SIG-M5 (cell line): ENCODE measurements around the gene POLR2E.

ENCODE experiments used
- DNase-seq: peaks from one replicate; lab custom pipeline; 2025; lab: John Stamatoyannopoulos, UW

POLR2E gene

DNA sequence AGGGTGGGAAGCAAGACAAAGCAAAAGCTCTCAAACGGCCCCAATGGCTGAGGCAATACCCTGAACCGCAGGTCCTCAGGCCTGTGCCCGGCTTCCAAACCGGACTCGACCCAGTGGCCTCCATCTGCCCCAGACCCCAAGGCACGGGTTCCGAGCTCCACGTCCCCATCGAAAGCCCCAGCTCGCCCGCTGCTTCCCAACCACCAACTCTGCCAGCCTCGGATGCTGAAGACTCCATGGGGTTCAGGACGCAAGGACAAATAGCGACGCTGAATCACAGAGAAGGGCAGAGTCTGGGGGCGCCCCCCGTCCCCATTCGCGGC is 559 bp downstream of the POLR2E start:
- DNase-seq = no peak

DNA sequence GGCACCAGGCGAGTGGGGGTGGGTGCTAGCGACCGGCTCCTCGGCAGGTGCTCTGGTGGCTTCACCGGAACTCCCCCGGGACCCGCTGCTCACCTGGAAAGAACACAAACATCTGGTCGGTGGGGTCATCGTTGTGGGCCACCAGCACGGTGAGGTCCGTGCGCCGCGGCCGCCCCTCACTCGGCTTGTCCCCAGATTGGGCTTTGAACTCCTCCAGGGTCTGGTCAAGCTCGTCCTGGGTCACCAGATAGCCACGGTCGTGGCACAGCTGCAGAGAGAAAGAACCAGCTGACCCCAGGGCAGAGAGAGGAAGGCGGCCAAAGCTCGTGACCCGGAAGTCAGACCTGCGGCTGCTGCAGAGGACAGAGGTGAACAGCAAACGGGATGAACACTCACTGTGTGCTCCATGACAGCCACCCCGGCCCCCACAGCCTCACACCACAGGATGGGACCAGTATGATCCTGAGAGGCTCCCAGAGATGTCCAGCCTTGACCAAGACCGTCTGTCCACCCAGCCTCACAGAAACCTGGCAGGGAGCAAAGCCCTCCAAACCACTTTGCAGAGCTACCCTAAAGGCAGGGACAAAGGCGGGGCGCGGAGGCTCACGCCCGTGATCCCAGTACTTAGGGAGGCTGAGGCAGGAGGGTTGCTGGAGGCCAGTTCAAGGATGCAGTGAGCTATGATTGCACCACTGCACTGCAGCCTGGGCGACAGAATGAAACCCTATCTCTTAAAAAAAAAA is 1.2 kb downstream of the POLR2E start:
- no peak for DNase-seq

DNA sequence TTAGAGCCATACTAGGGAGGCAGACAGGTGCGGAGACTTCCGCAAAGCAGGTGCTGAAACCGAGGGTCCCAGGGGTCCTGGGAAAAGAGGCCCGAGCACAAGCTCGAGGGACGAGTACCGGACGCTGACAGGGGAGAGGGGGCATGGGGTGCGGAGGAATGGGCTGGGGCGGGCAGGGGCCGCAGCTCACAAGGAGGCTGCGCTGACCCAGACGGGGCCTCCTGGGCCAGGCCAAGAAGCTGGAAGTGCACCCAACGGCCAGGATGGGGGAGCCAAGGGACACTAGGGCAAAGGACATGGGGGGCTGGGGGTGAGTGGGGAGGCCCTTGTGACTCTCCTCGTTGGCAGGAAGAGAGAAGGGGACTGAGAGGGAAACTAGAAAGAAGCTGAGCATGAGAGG is 1.8 kb downstream of the POLR2E start:
- no peak for DNase-seq

DNA sequence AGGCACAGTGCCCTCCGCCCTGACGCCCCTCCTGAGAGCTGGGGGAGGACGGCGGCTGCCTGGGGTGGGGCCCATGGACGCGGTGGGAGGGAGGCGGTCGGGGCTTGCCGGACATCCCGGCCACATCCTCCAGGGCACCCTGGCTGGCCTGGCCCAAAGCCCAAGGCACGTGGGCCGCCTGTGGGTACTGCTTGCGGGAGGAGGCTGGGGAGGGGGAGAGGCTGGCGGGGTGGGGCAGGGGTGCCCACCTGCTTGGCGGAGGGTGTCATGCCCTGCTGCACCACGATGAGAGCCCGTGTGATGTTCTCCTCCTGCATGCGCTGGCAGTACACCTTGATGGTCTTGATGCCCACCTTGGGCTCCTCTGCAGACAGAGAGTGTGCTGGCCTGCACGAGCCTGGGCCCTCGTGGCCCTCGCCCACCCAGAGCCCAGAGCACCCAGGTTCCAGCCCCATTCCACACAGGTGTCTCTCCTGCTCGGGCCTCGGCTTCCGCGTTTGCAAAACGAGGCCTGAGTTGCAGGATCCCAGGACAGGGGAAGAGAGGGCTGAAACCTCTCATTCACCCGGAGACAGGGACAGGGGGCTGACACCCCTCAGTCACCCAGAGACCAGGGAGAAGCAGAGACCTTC is 3.5 kb downstream of the POLR2E start:
- DNase-seq = no peak

DNA sequence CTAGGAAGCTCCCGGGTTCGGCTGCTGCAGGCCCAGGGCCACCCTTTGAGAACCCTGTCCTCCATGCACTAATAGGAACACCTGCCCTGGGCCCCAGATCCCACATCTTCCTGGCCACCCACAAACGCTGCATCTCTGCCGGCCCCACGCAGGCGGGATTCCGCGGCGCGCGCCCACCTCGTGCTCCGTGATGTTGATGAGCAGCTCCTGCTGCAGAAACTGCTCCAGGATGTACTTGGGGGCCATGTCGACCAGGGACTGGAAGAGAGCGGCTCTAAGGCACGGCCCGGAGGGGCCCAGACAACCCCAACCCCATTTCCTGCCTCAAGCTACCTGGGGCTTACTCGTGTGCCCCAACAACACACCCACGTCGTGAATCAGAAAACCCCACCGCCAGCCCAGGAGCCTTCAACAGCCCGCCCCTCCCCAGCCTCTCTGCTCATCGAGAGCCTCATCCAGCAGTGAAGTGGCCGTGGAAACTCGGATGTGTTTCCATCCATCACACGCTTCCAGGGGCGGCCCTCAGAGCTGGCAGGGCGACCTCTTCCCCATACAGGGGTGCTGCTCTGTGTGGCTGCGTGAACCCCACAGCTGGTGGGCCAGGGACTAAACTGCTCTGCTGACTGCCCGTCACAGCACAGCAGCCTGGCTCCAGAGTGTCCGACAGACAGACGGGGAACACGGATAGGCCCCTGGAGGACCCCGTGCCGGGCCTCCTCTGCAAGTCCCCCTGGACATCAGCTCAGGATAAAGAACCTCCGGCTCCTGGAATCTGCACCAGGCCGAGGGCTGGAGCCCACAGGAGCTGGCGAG is 4.2 kb downstream of the POLR2E start:
- no peak for DNase-seq

DNA sequence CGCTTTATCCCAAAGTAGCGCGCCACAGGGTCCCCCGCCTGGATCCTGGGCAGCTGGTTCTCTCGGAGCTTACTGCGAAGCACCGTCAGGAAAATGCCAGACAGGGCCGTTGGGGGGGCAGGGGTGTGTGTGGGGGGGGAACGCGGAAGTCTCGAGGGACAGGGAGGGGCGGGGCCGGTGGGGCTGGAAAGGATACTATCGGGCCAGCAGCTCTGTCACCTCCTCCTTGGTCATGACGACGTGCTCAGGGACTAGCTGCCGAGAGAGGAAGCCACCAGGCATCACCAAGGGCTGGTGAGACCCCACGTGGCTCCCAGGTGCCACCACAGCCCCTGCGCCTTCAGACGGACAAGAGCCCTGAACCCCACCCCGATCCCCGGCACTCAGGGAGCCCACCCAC is 5.3 kb downstream of the POLR2E start:
- DNase-seq = no peak

DNA sequence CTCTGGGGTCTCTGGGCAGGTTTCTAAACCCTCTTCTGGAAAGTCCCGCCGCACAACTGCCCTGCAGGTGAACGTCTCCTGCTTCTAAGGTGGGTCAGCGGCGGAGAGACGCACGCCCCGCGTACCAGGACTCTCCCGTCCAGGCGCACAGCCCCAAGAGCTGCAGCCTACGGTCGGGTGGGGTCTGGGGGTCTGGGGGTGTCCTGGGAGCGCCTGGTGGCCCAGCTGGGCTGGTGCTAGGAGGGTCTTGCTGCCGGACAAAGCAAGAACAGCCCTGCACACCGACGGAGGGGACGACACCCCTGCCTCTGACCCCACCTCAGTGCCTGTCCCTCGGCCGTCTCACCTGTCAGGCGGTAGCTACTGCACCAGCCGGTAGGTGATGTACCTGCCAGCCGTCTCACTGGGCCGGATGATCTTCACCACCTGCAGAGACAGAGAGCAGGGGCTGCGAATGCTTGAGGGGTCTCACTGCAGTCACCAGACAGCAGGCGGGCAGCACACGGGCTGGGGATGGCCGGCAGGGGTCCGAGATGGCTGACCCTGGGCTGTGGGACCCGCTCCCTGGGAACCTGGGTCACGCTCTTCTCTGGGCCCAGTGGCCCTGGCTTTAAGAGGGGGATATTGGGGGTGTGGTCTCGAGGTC is 5.9 kb downstream of the POLR2E start:
- no peak for DNase-seq

DNA sequence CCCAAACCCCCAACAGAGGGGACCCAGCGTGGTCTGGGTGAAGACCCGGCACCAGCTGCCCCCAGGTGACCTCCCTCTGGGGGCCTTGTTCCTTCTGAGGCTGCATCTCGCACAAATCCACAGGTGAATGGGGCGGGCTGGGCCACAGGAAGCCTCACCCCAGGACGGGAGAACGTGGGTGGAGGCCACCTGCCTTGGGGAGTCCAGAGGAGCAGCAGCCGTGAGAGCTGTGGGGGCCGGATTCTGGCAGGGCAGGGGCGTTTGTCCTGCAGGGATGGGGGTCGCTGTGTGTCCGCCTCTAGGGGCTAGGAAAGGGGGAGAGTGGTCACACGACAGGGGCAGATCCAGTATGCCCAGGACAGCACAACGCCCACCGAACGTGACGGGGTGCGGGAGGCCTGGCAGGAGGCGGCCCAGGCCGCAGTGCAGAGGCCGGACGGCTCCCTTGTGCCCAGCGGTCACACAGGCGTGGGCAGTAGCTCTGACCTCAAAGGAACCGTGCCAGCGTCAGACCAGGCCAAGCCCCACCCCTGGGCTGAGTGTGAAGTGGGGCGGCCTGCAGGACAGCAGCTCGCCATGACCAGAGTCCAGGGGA is 6.7 kb downstream of the POLR2E start:
- no peak for DNase-seq

DNA sequence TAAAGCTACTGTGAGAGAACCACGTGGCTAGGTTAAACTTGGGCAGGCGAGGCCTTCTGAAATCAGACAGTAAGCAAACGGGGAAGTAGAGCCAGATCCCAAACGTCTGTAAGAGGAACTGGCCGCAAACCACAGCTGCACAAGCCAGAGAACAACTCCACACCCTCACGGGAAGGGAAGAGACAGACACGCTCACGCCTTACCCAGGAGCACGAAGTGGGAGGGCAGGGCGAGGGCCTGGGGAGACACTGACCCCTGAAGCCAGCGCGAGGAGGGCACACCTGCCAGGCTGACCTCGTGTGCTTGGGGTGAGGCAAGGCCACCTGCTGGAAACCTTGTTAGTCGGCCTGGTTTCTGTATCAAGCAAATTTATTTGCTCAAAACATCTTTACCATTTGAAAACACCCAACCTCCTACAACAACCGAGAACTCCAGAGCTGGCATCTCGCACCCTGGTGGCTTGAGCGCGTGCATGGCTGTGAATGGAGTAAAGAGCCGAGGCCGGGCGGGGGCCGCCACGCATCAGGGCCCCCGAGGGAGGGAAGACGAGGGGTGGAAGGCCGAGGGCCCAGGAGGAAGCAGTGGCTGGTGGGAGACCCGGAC is 7.3 kb downstream of the POLR2E start:
- peak; percentile 69 for DNase-seq

DNA sequence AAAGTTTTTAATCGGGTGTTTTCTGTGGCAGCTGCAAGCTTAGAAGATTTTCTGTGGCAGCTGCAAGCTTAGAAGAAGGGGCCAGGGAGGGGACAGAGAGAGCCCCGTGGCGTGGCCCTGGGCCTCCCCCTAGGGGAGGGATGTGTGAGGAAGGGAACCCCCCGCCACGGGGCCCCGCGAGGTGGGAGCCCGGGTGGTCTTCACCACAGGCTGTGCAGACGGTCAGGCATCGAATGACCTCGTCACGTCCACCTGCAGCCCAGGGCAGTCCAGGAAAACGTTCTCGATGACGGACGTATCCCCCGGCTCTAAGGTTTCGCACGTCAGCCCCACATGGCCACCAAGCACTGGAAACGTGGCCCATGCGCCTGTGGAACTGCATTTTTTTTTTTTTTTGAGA is 8.6 kb downstream of the POLR2E start:
- DNase-seq = no peak

DNA sequence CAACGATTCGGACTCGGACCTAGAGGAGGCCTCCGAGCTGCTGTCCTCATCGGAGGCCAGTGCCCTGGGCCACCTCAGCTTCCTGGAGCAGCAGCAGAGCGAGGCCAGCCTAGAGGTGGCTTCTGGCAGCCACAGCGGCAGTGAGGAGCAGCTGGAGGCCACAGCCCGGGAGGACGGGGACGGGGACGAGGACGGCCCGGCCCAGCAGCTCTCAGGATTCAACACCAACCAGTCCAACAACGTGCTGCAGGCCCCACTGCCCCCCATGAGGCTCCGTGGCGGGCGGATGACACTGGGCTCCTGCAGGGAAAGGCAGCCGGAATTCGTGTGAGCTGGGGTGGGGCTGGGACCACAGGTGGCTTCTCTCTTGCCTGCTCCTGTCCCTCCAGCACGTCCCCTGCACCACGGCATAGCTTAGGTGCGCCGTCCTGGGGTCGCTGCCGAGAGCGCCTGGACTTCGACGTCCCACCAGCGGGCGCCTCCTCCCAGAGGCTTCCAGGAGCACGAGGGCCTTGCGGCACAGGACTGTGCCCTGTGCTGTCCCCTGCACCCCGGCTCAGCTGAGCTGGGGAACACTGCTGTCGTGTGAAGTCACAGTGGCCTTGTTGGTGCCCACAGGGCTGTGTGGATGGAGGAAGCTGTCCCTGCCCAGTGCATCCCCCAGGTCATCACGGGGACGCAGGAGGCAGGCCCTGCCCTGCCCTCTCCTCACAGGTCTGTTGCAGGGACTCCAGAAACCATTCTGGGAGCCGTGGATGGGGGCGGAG is 9.3 kb downstream of the POLR2E start:
- DNase-seq = no peak

DNA sequence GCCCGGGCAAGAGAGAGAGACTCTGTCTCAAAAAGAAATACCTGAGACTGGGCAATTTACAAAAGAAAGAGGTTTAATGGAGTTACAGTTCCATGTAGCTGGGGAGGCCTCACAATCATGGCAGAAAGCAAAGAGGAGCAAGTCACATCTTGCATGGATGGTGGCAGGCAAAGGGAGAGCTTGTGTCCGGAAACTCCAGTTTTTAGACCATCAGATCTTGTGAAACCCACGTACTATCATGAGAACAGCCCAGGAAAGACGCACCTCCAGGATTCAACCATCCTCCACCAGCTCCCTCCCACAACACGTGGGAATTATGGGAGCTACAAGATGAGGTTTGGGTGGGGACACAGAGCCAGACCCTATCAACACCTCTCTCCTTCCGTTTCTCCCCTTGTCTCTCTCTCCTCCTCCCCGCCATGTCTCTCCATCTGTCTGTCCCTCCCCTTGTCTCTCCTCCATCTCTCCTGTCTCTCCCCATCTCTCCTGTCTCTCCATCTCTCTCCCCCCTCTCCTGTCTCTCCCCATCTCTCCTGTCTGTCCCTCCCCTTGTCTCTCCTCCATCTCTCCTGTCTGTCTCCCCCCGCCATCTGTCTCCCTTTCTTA is 10.0 kb downstream of the POLR2E start:
- DNase-seq = no peak

DNA sequence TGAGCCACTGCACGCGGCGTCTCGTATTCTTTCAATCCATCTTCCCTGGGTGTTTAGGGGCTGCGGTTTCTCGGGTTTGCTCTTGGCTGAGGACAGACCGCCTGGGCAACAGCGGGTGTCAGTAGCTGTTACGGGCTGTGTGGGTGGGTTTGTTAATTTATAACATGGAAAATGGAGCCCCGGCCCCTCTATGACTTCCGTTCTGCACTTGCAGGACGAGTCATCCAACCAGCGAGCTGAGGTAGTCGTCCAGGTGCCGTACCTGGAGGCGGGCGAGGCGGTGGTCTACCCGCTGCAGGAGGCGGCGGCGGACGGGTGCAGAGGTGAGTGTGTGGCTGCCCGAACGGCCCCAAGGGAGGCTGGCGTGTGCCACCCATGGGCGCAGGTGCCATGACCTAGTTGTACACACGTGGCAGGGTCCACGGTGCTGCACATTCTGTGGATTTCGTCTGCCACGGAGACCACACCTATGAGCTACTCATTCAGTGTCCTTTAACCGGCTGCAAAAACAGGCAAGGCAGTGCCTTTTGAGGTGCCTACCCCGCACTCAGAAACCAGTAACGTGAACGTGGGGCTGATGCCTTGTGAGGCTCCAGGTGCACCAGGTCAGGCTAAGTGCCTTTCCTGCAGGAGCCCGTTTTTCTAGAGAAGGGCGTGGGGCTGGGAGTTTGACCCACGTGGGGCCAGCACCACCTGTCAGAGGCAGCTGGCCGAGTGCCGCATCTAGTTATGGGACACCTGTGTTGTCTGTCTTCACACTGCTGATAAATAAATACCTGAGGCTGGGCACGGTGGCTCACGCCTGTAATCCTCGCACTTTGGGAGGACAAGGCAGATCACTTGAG is 10.9 kb downstream of the POLR2E start:
- no peak for DNase-seq

DNA sequence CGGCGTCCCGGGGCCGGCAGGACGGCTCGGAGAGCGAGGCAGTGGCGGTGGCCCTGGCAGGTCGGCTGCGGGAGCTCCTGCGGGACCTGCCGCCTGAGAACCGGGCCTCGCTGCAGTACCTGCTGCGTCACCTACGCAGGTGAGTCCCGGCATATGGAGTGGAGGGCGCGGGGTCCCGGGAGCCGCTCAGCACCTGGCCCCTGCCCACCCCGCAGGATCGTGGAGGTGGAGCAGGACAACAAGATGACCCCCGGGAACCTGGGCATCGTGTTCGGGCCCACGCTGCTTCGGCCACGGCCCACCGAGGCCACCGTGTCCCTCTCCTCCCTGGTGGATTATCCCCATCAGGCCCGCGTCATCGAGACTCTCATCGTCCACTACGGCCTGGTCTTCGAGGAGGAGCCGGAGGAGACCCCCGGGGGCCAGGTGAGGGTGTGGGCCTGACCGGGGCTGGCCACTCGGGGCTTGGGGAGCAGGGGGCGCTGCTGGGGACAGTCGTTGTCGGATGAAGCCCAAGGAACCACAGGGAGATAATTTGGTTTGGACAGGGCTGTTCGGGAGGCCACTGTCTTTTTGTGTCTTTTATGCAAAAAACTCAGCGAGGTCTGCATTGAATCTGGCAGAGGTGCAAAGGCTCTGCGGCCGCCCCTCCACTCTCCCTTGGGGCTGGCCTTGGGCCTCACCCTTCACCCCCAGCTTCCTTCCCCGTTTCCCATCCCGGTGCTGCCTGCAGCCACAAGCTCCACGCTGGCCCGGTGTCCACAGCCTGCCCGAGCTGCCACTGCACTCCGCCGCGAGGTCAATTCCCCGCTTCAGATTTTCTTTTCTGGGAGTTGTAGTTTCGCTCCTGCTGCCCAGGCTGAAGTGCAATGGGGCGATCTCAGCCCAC is 12.0 kb downstream of the POLR2E start:
- DNase-seq = no peak

DNA sequence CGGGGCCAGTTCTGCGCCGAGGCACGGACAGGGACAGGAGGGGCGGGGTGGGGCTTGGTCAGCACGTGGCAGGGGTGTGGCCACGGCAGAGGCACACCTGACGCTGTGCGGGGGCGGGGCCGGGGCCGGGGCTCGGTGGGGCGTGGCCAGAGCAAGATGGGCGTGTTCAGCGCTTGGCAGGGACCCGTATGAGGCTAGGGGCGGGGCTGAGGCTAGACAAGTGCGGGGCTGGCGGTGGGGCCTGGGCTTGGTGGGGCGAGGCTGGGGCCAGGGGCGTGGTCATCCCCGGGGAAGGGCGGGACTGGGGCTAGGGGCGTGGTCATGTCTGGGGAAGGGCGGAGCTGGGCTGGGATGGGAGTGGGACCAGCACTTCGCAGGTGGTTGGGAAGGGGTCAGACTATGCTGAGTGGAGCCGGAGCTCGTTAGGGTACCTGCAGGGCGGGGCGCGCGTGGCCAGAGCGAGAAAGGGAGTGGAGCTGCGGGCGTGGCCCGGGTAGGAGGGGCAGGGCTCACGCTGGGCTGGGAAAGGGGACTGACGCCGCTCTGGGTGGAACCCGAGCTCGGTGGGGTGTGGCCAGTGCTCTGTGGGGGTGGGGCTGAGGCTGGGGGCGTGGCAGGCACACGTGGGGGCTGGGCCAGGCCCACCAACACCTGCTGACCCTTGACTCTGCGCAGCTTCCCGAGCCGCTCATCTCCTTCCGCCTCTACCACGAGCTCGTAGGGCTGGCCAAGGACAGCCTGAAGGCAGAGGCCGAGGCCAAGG is 12.8 kb downstream of the POLR2E start:
- no peak for DNase-seq

DNA sequence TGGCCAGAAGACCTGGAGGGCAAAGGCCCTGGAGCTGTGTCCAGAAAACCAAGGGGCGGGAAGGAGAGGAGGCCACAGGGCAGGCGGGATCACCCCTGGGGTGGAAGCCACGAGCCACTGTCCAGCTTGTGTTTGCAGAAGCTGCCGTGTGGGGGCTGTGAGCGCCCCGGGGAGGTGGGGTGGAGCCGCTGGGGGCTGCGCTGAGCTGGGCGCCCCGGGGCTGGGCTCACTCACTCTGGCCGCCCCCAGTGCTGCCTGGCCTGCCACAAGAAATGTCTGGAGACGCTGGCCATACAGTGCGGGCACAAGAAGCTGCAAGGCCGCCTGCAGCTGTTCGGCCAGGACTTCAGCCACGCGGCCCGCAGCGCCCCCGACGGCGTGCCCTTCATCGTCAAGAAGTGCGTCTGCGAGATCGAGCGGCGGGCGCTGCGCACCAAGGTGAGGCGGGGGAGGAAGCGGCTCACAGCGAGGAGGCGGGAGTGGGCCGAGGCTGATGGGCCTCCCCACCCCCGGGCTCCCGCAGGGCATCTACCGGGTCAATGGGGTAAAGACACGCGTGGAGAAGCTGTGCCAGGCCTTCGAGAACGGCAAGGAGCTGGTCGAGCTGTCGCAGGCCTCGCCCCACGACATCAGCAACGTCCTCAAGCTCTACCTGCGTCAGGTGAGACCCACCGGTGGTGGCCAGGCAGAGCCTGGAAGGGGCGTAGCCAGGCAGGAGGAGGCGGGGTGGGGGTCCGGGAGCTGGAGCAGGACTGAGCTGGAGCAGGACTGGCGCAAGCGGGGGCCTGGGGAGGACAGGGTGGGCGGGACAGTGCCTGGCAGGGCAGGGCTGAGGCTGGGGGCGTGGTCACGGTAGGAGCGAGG is 13.6 kb downstream of the POLR2E start:
- no peak for DNase-seq
